Caki2 (cell line): ENCODE data around the gene CCNO. TPM values are rescaled to one million over a fixed set of nuclear protein-coding genes. Genes with fewer than 3 reads are reported as not detected.

Experiments
- DNase-seq: peaks from one replicate; pipeline ENCODE4 v3.0.0-alpha.2; 2015; ENCODE audit warnings: low read depth
- in situ Hi-C: cut with HindIII; loops from 2 replicates; pipeline ENCODE4 v1.10.0; 2016; ENCODE audit warnings: low sequenced_read_pairs, low pct_unique_long_range_greater_than_20kb, mixed read lengths
- total RNA-seq: library from RNA; depleted of rRNA; stranded (reverse); fragments of >200 nt; shearing (Covaris generic); gene quantifications from 2 replicates; pipeline ENCODE4 v1.2.3, GENCODE V29; 2014; ENCODE audit warnings: low replicate concordance; rRNA removed

The CCNO gene, protein sequence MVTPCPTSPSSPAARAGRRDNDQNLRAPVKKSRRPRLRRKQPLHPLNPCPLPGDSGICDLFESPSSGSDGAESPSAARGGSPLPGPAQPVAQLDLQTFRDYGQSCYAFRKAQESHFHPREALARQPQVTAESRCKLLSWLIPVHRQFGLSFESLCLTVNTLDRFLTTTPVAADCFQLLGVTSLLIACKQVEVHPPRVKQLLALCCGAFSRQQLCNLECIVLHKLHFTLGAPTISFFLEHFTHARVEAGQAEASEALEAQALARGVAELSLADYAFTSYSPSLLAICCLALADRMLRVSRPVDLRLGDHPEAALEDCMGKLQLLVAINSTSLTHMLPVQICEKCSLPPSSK
- total RNA-seq, result 3.6 and 5.4 TPM in 2 replicates

DNA sequence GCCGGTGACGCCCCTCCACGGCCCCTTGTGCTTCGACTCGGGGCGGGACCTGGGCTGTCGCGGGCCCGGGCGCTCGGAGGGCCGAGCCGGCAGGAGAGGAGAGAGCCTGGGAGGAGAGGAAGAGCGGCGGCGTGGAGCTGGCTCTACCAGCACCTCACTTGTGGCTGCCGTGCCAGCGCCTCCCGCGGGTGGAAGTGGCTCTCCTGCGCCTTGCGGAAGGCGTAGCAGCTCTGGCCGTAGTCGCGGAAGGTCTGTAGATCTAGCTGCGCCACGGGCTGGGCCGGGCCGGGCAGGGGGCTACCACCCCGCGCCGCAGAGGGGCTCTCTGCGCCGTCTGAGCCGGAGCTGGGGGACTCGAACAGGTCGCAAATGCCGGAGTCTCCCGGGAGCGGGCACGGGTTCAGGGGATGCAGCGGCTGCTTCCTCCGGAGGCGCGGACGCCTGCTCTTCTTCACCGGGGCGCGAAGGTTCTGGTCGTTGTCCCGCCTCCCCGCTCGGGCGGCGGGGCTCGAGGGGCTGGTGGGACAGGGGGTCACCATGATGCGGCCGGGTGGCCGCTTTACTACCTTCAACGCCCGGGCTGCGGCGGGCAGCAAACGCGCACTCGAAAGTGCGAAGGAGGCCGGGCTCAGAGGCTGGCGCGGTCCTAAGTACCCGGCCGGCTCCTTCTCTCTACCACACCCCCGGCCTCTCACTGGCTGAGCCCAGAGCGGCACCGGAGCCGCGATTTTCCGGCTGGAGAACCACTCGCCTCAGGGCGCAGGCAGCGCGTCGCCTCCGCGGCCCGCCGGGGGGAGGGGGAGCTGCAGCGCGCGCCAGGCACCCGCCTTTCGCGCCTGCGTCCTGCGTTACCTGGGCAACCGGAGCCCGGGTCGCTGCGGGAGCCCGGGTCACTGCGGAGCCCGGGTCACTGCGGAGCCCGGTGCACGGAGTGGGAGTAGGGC is at the start of gene CCNO:
CCNO (minus strand) TSS at position 624 of the 944 bp plus-strand sequence; CDS start at position 539, 85 bp downstream.
- in situ Hi-C loops, result no loop called here
- peak; percentile 91 for DNase-seq

DNA sequence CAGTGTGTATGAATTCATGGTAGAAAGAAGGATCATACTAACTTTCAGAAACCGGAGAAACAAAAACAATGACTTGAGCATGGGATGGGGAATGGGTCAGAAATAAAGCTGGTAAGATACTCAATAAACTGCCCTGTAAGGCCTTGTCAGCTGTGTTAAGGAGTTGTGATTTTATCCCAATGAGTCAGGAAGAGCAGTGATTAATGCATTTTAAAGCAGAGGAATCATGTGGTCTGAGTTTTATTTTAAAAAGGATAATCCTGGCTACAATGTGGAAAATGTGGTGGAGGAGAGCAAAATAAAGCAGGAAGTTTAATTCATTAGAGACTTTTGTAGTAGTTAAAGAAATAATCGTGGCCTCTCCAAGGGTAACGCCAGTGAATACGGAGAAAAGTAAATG is 45.4 kb upstream of the CCNO start:
- in situ Hi-C loops, result no loop called here
- DNase-seq, result no peak

DNA sequence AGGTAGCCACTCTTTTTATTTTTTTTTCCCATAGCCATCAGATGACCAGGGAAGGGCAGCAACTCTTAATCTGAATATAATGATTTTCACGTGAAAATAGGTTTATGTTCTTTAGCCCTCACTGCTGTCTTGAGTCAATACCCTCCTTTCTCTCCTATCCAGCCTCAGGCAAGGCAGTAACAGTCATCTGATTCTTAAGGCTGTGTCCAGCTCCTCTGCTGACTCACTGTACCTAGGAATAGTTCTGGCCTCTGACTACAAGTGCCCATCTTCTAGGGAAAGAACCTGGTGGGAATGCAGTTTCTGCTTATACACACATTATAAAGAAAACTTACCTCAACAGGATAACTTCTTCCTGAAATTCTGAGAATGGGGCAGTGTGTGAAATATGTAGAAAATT is 43.4 kb upstream of the CCNO start:
- peak; percentile 41 for DNase-seq
- in situ Hi-C loops, result no loop called here

DNA sequence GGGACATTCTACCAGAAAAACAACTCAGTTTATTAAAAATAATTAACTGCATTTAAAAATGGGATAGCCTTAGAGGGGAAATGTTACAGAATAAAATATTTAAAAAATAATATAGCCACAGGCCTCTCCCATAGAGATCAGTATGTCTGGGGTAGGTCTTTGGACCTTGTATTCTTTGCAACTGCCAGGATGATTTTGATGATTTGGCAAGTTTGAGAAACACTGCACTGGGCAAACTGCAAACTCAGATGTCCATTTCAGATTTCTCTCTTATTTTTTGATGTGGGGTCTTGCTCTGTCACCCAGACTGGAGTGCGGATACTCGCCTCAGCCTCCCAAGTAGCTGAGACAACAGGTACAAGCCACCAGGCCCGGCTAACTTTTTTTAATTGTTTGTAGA is 24.9 kb upstream of the CCNO start:
- in situ Hi-C loops, result no loop called here
- no peak for DNase-seq

DNA sequence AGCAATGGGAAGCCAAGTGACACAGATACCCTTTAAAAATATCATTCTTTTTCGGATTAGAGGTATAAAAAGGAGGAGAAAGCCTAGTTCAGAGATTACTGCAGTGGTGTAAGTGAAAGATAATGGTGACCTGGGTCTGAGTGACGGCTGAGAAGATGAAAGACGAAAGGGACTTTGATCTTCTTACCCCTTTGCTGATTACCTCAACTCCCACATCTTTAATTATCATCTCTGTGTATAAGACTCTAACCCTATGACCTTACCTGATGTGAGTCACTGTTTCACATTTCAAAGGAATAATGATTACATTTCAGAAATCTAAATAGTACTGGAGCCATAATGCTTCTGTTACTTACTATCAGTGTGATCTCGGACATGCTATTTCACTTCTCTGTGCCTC is 21.4 kb upstream of the CCNO start:
- in situ Hi-C loops, result no loop called here
- DNase-seq, result no peak

DNA sequence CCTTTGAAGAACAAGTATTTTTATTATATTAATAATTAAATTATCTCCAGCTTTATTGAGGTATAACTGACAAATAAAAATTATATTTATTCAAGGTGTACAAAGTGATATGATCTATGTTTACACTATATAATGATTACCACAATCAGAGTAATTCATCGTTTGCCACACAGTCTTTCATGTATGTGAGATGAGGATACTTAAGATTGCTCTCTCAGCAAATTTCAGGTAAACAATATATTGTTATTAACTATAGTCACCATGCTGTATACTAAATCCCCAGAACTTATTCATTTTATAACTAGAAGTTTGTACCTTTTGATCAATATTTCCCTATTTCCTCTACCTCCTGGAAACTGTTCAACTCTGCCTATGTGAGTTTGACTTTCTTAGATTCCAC is 16.7 kb upstream of the CCNO start:
- no peak for DNase-seq
- in situ Hi-C loops, result no loop called here

DNA sequence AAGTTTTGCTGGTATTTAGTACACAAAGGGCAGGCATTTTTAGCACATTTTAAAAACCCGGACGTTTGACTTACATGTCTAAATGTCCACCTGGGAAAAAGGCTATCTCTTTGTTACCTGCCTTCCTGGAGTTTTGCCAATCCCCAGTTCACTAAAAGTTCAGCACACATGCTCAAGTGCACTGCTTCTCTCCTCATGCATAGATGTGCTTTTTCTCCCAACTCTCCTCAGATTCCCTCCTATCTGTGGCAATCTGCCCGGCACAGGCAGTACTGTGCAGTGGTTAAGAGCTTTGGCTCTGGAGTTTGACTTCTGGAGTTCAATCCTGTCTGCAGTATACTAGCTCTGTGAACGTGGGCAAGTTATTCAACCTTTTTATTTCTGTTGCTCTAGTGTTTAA is 8.3 kb upstream of the CCNO start:
- in situ Hi-C loops, result no loop called here
- DNase-seq, result no peak

DNA sequence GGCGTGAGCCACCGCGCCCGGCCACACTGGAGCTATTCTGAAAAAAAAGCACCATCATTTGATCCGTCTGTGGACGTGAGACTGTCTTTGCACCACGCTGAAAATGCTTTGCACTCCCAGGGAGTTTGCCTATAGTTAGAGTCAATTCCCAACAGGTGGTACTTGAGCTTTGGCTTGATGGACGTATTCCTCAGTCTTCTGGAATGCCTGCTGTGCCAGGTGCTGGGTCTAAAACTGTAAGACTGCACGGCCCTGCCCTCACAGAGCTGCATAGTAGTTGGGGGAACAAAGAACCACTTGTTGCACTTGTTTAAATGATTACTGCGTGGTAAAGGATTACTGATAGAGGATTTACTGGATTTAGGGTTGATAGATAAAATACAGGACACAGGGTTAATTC is 3.4 kb upstream of the CCNO start:
- in situ Hi-C loops, result no loop called here

DNA sequence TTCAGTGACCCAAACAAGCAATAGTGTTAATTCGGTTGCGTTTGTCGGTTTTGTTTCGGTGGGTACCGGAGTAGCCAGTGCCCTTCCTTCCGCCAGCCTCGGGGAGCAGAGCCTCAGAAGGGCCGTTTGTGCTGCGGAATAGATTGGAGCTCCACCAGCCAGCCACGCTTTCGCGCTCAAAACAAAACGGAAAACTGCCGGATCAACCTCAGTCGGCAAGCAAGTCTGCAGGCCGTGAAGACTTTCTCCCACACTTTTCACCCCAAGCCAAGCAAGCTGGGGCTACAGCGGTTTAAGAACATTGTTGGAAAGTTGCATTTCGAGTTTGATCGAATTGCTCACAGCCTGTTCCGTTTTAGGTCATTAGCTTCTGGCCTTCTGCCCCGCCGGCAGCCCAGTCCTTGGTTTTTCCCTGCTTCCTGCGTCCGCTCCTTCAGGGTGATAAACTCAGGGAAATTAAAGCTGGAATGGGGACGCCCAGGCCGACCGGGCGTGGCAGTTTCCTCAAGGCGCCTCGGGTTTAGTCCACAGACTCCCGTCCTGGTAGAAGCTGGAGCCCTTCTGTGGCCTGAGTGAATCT is 803 bp upstream of the CCNO start:
- in situ Hi-C loops, result no loop called here
- peak; percentile 64 for DNase-seq

More for the DNA sequence above, 3.4 kb upstream of the CCNO start:
- no peak for DNase-seq

DNA sequence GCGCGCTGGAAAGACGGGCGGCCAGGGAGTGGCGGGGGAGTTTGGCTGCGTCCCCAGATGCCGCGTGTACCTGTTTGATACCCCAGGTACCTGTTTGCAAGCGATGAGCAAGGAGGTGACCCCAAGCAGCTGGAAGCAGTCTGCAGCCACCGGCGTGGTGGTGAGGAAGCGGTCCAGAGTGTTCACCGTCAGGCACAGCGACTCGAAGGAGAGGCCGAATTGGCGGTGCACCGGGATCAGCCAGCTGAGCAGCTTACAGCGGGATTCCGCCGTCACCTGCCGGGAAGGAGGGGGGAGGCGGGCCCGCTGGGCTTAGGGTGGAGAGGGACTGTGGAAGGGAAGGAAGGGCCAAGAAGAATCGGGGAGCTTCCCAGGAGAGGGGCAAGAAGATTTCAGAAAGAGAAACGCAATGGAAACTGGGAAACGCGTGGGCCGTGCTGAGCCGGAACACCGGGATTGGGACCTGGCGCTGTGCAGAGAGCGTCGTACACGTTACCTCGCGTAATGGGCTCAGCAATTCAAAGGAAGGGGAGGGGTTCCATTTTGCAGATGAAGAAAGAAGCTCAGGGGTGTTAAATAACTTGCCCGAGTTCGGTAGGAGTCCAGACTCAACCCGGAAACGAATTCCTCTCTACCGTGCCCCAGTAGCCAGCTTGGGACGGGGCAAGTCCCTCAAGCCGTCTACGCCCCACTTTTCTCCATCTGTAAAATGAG is 980 bp downstream of the CCNO start:
- in situ Hi-C loops, result no loop called here
- DNase-seq, result peak; percentile 51

DNA sequence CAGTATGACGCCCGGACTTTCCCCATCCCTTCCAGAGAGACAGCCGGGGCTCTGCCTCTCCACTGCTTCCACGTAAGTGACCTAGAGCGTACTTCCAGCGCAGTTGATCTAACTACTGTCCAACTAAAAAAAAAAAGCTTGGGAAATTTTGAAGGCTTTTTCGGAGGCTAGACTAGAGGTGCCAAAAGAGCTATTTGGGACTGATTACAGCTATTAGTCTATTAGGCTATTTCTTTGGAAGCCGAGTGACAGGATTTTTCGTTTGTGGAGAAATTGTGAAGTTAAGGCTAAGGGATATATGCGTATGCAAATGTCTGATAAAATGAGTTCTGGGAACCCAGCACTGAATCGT is 1.5 kb downstream of the CCNO start:
- DNase-seq, result no peak
- in situ Hi-C loops, result no loop called here

DNA sequence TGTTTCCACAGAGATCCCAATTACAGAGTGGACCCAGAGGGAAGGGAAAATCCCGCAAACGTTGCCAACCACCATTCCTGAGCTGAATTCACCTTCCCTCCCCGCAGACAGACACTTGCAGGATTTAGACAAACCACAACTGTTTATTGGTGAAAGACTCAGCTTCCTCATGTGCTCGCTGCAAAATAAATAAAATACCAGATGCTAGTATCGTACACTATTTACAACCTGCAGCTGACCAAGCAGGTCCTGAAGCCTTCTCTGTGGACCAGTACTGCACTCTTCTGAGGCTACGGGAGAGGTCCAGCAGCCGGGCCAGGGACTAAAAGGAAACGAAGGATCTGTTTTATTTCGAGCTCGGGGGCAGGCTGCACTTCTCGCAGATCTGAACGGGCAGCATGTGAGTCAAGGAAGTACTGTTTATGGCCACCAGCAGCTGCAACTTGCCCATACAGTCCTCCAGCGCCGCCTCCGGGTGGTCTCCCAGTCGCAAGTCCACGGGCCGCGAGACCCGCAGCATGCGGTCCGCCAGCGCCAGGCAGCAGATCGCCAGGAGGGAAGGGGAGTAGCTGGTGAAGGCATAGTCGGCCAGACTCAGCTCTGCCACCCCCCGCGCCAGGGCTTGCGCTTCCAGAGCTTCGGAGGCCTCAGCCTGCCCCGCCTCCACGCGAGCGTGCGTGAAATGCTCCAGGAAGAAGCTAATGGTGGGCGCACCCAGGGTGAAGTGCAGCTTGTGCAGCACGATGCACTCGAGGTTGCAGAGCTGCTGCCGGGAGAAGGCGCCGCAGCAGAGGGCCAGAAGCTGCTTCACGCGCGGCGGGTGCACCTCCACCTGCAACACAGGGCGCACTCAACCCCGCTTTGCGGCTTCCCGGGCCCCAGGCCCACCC is 2.1 kb downstream of the CCNO start:
- no peak for DNase-seq
- in situ Hi-C loops, result no loop called here

DNA sequence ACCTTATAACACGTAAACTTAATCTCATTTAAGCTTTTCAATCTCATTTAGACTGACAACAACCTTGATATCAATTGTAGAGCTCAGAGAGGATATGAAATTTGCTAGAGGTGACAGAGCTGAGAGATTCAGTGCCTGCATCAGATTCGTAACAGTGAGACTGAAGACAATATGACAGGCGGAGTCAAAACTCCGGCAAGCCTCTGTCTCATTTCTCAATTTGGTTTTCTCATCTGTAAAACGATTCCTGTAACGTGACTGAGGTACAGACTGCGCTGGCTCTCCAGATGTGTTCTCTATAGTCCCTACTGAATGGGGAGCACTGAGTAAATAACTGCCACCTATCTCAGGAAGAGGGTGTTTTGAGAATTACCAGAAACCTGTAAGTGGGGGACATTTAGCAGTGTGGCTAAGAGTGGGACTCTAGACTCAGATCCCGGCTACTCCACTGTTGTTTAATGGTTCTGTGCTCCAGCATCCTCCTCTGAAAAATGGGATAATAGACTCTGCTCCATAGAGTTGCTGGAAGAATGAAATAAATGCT is 3.2 kb downstream of the CCNO start:
- DNase-seq, result no peak
- in situ Hi-C loops, result no loop called here

DNA sequence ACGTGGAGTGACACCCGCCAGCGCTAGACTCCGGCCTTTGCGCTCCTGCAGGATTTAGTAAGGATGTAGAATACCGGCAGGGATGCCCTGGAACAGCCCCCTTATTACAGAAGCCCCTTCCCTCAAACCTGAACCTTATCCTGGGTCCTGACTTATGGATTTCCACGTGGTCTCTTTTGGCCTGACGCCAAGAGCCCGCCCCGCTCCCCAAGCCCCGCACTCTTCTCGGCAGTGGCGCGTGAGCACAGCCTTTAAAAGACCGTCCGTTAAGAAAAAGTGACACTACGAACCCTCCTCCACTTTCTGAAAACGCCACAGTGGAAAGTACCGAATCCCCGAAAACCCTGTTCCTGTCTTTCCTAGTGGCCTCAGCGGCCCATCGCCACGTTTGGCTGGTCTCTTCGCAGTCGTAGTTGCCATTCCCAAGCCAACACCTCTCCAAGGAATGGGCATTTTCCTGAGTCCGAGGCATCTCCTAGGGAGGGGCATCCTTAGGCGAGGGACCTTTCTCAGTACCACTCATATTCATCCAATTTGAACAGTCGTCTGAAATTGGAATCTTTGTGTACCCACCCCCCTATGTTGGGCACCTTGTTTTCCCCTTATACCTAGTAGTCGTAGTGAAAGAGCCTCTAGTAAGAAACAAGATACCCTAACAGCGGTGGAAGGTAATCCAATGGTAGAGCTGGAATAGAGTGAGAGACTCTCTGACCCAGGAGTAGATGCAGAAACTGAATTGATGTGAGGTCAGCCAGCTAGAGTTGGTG is 5.6 kb downstream of the CCNO start:
- in situ Hi-C loops, result no loop called here

DNA sequence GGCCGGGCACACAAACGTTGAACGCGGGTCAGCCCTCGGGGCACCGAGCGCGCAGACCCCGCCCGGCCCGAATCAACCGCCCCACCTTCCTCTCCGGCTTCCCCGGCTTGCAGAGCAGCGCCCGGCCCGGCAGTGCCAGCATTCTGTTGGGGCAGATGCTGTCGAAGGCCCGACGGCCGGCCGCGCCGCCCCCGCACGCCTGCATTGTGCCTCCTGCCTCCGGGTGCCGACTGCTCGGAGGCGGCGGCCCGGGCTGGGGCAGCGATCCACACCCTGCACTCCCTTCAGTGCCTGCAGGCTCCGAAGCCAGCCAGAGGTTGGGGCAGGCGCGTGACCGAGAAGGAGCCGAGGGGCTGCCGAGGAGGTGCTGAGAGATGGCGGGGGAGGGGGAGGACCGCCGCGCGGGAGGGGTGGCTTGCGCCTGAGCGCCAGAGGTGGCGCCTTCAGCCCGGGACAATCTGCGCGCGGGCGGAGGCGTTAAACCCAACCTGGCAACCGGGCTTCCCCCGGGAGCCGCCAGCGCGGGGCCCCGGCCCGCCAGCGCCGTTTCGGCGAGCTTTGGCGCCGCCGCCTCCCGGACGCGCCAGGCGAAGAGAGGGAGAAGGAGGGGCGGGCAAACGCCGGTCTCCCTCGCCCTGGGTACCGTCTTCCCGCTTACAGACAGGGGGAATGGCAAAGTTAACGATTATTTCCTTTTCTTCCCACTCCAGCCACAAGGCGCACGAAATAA is 6.3 kb downstream of the CCNO start, which contains the start of gene MCIDAS:
MCIDAS (minus strand) TSS at position 382 of the 730 bp plus-strand sequence; CDS start at position 205, 177 bp downstream.
- in situ Hi-C loops, result no loop called here
- peak; percentile 79 for DNase-seq

More for the DNA sequence above, 5.6 kb downstream of the CCNO start:
- DNase-seq, result no peak
